GM12878 (cell line): ENCODE data around the gene KIF4B. TPM values are rescaled to one million over a fixed set of nuclear protein-coding genes. Genes with fewer than 3 reads are reported as not detected.

Experiments used
- ATAC-seq: fragments of 200-7000 bp; cut with Tn5 transposase; 3 replicates; pipeline ENCODE4 v1.9.1; 2020; ENCODE audit warnings: mild to moderate bottlenecking, moderate library complexity
- BruUV-seq: library from RNA; stranded (reverse); fragments of 400-500 nt; replicated peaks from 2 replicates; lab custom pipeline; 2021; lab: Mats Ljungman, UMichigan
- CTCF ChIA-PET: fragments of 300-600 bp; sonication (Branson Sonifier 250); formaldehyde crosslinking; extraction: SDS; loops from one replicate; lab custom pipeline; 2021; ENCODE audit warnings: inconsistent platforms; lab: Yijun Ruan, JAX
- POLR2A ChIA-PET: fragments of 350-600 bp; formaldehyde crosslinking; extraction: SDS; loops from one replicate; lab custom pipeline; 2021; ENCODE audit warnings: inconsistent platforms; lab: Charles Lee
- RAD21 ChIA-PET: fragments of 300-600 bp; sonication (Branson Sonifier 250); formaldehyde crosslinking; loops from one replicate; lab custom pipeline; 2023; ENCODE audit warnings: antibody characterized with exemption; ENCODE audit not compliant: unreplicated experiment; lab: Charles Lee
- SMC1A ChIA-PET: fragments of 300-600 bp; sonication (Branson Sonifier 250); formaldehyde crosslinking; loops from one replicate; lab custom pipeline; 2023; ENCODE audit not compliant: unreplicated experiment, uncharacterized antibody; lab: Charles Lee
- DNase-seq: peaks from one replicate; pipeline ENCODE4 v3.0.0-alpha.2; 2011; ENCODE audit warnings: low read depth, low spot score
- FAIRE-seq: peaks from 3 replicates; lab custom pipeline; 2011; peaks lifted over from hg19 to GRCh38; lab: Jason Lieb, UNC
- H2AFZ ChIP-seq: 2 replicates; pipeline ENCODE4 v1.6.0; 2011; ENCODE audit warnings: low read depth, low read length, control low read depth; ENCODE audit not compliant: control insufficient read depth
- H3K27ac ChIP-seq: 2 replicates; pipeline ENCODE4 v1.5.1; 2011; ENCODE audit warnings: control low read depth; ENCODE audit not compliant: control insufficient read depth, insufficient read depth
- H3K27me3 ChIP-seq, 2 experiments: replicated peaks in 1 of 2; 2 replicates each; pipeline versions ENCODE4 v1.6.0 to v1.6.1; 2011; ENCODE audit warnings: low read length in 1 of 2; ENCODE audit not compliant: control insufficient read depth in 2 of 2, insufficient read depth in 2 of 2
- H3K36me3 ChIP-seq, 2 experiments: 2 replicates each; pipeline ENCODE4 v1.5.1; 2011; ENCODE audit warnings: low read length in 1 of 2; ENCODE audit not compliant: control insufficient read depth in 2 of 2, insufficient read depth in 2 of 2
- H3K4me1 ChIP-seq: 2 replicates; pipeline ENCODE4 v1.6.1; 2011; ENCODE audit warnings: mild to moderate bottlenecking, low read length, moderate library complexity, mixed read lengths; ENCODE audit not compliant: control insufficient read depth, insufficient read depth
- H3K4me2 ChIP-seq: 2 replicates; pipeline ENCODE4 v1.6.0; 2011; ENCODE audit warnings: control low read depth; ENCODE audit not compliant: control insufficient read depth, insufficient read depth
- H3K4me3 ChIP-seq: fragments of 200-600 bp; sonication (generic); 2 replicates; pipeline ENCODE4 v1.5.1; 2016
- H3K79me2 ChIP-seq: 2 replicates; pipeline ENCODE4 v1.6.0; 2011; ENCODE audit warnings: low read length; ENCODE audit not compliant: control insufficient read depth, insufficient read depth
- H3K9ac ChIP-seq: 2 replicates; pipeline ENCODE4 v1.8.0; 2011; ENCODE audit warnings: low read length, control low read depth, mixed read lengths; ENCODE audit not compliant: control insufficient read depth, insufficient read depth
- H3K9me3 ChIP-seq: replicated peaks from 3 replicates; pipeline ENCODE4 v1.5.1; 2011; ENCODE audit warnings: mild to moderate bottlenecking, low read length; ENCODE audit not compliant: control insufficient read depth, insufficient read depth
- H4K20me1 ChIP-seq: 2 replicates; pipeline ENCODE4 v1.6.0; 2011; ENCODE audit not compliant: control insufficient read depth, insufficient read depth
- BMI1 ChIP-seq: fragments of 450-650 bp; IDR thresholded peaks from 2 replicates; pipeline ENCODE4 v1.6.1; 2016; ENCODE audit warnings: mild to moderate bottlenecking, moderate library complexity, borderline replicate concordance
- FOS ChIP-seq: IDR thresholded peaks from 3 replicates; pipeline ENCODE4 v1.6.1; 2011; ENCODE audit warnings: borderline replicate concordance; ENCODE audit not compliant: insufficient read length; ENCODE audit errors: extremely low read depth
- FOXK2 ChIP-seq: fragments of 450-650 bp; IDR thresholded peaks from 2 replicates; pipeline ENCODE4 v1.6.1; 2017; ENCODE audit warnings: mild to moderate bottlenecking, moderate library complexity
- MYC ChIP-seq: IDR thresholded peaks from 2 replicates; pipeline ENCODE4 v1.6.1; 2011; ENCODE audit warnings: mild to moderate bottlenecking, low read length, moderate library complexity, inconsistent platforms; ENCODE audit not compliant: insufficient read depth, insufficient replicate concordance, insufficient read length, severe bottlenecking
- RAD51 ChIP-seq: fragments of 450-650 bp; IDR thresholded peaks from 2 replicates; pipeline ENCODE4 v1.6.1; 2016; ENCODE audit warnings: moderate library complexity, mild to moderate bottlenecking, inconsistent platforms
- YBX1 ChIP-seq: fragments of 450-650 bp; IDR thresholded peaks from 2 replicates; pipeline ENCODE4 v1.6.1; 2016; ENCODE audit warnings: antibody characterized with exemption
- in situ Hi-C: fragments of 300-500 bp; cut with MboI; formaldehyde crosslinking; loops from 9 replicates; pipeline ENCODE4 v1.14.3; 2018; ENCODE audit warnings: mixed read lengths
- intact Hi-C: fragments of 100-400 bp; cut with micrococcal nuclease; formaldehyde crosslinking; loops from one replicate; pipeline ENCODE4 v1.14.2; 2022; ENCODE audit not compliant: unreplicated experiment
- polyA plus RNA-seq, 11 experiments: library from polyadenylated mRNA; depleted of rRNA in 4 of 11; unstranded in 6 of 11; stranded (reverse) in 5 of 11; fragments of >200 nt; fragmentation: Nextera tagmentation in 4 of 11; fragmentation: Illumina TruSeq in 1 of 11; extraction: Ambion mirVana in 4 of 11; extraction: Trizol in 1 of 11; gene quantifications; 1 replicate in 1 of 11; 2 replicates in 10 of 11; pipeline versions ENCODE4 v1.2.1 to v1.2.3, GENCODE V29; 2011 to 2016; ENCODE audit warnings: inconsistent platforms in 2 of 11, missing spikeins in 2 of 11, low read depth in 1 of 11
- total RNA-seq, 4 experiments: library from RNA; depleted of rRNA in 3 of 4; stranded (reverse); fragments of >200 nt in 3 of 4; fragmentation: Illumina TruSeq in 1 of 4; extraction: Trizol in 1 of 4; gene quantifications; 2 replicates each; pipeline versions ENCODE4 v1.2.1 to v1.2.3, GENCODE V29; 2013 to 2021
- TF ChIP-seq, protein P1 (sequence below): fragments of 450-650 bp; IDR thresholded peaks from 2 replicates; pipeline ENCODE4 v1.6.1; 2017; ENCODE audit warnings: mild to moderate bottlenecking, moderate library complexity
- TF ChIP-seq, protein P2 (sequence below): IDR thresholded peaks from 2 replicates; pipeline ENCODE4 v1.6.1; 2011; ENCODE audit warnings: low read depth, low read length, improper control_type of control experiment, borderline replicate concordance

KIF4B gene
- total and polyA plus RNA-seq, 10 of the 15 experiments (the other 5 are each of a cell fraction or from before 2014, with no cell fraction given), result 0.02 to 0.20 (median 0.05) TPM; not detected in 4

DNA sequence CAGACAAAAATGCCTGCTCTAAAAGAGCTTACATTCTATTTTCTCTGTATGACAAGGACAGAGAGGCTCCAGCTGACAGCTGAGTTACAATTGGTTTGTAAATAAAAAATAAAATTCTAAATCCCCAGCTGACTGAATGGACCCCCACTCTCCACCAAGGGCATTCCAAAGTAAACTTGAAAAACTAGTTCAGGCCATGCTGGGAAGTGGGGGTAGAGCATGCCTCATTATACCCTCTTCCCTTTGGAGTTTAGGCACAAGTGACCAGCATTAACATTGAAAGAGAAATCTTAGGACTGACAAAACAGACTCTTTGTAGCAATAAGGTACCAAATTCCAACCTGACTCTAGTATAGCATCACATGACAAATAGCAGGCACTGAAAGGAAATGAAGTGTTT is 31.0 kb downstream of the KIF4B start:
- SMC1A ChIA-PET, result no interaction called here
- H3K27me3 ChIP-seq, result no peaks in the 10 kb centered on the region; a peak in 1 of 4 replicates
- FAIRE-seq (no peak), ATAC-seq (no peak), DNase-seq (no peak)
- no peaks in the 10 kb centered on the region for H3K79me2 ChIP-seq
- no peak overlapping the region for H3K27ac ChIP-seq
- no peak overlapping the region for H3K9ac ChIP-seq
- H3K4me2 ChIP-seq, result no peak overlapping the region
- RAD21 ChIA-PET, result no interaction called here
- H3K4me3 ChIP-seq, result no peak overlapping the region
- H3K4me1 ChIP-seq, result no peaks in the 10 kb centered on the region
- BruUV-seq, result no TSS peak
- no peak overlapping the region for H2AFZ ChIP-seq
- in situ Hi-C loops (no loop called here), intact Hi-C loops (no loop called here)
- TF ChIP-seq, protein P1, sequence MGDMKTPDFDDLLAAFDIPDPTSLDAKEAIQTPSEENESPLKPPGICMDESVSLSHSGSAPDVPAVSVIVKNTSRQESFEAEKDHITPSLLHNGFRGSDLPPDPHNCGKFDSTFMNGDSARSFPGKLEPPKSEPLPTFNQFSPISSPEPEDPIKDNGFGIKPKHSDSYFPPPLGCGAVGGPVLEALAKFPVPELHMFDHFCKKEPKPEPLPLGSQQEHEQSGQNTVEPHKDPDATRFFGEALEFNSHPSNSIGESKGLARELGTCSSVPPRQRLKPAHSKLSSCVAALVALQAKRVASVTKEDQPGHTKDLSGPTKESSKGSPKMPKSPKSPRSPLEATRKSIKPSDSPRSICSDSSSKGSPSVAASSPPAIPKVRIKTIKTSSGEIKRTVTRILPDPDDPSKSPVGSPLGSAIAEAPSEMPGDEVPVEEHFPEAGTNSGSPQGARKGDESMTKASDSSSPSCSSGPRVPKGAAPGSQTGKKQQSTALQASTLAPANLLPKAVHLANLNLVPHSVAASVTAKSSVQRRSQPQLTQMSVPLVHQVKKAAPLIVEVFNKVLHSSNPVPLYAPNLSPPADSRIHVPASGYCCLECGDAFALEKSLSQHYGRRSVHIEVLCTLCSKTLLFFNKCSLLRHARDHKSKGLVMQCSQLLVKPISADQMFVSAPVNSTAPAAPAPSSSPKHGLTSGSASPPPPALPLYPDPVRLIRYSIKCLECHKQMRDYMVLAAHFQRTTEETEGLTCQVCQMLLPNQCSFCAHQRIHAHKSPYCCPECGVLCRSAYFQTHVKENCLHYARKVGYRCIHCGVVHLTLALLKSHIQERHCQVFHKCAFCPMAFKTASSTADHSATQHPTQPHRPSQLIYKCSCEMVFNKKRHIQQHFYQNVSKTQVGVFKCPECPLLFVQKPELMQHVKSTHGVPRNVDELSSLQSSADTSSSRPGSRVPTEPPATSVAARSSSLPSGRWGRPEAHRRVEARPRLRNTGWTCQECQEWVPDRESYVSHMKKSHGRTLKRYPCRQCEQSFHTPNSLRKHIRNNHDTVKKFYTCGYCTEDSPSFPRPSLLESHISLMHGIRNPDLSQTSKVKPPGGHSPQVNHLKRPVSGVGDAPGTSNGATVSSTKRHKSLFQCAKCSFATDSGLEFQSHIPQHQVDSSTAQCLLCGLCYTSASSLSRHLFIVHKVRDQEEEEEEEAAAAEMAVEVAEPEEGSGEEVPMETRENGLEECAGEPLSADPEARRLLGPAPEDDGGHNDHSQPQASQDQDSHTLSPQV, result no peak
- TF ChIP-seq FOXK2 (no peak), BMI1 (no peak), FOS (no peak), MYC (no peak), YBX1 (no peak), RAD51 (no peak)
- TF ChIP-seq, protein P2, sequence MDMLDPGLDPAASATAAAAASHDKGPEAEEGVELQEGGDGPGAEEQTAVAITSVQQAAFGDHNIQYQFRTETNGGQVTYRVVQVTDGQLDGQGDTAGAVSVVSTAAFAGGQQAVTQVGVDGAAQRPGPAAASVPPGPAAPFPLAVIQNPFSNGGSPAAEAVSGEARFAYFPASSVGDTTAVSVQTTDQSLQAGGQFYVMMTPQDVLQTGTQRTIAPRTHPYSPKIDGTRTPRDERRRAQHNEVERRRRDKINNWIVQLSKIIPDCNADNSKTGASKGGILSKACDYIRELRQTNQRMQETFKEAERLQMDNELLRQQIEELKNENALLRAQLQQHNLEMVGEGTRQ, result no peak
- H3K36me3 ChIP-seq, result no peaks in the 10 kb centered on the region
- CTCF ChIA-PET, result no interaction called here
- POLR2A ChIA-PET, result no interaction called here
- H3K9me3 ChIP-seq, result no peaks in the 10 kb centered on the region
- H4K20me1 ChIP-seq, result no peaks in the 10 kb centered on the region
